Neural crest cell (in vitro differentiated cells): ENCODE measurements around the gene SLC4A2. TPM values are rescaled to one million over a fixed set of nuclear protein-coding genes. Genes with fewer than 3 reads are reported as not detected.
"Not testable (repeated sequence)": the region's sequence is repeated elsewhere in the genome, so short reads cannot be mapped to it uniquely, and the experiment has no call there.

Experiments used
- DNase-seq: peaks from one replicate; pipeline ENCODE4 v3.0.0; 2021; ENCODE audit warnings: low read depth, mixed read lengths, low spot score
- H3K27ac Mint-ChIP-seq: one replicate; pipeline ENCODE4 v1.8.0; 2021; ENCODE audit warnings: mild to moderate bottlenecking, mixed read lengths; ENCODE audit not compliant: unreplicated experiment
- H3K27me3 Mint-ChIP-seq: 2 replicates; pipeline ENCODE4 v1.8.0; 2021; ENCODE audit warnings: low read depth, mild to moderate bottlenecking, mixed read lengths
- H3K36me3 Mint-ChIP-seq: 2 replicates; pipeline ENCODE4 v1.8.0; 2021; ENCODE audit warnings: low read depth, mild to moderate bottlenecking, mixed read lengths
- H3K4me1 Mint-ChIP-seq: 2 replicates; pipeline ENCODE4 v1.8.0; 2021; ENCODE audit warnings: mixed read lengths
- H3K4me3 Mint-ChIP-seq: one replicate; pipeline ENCODE4 v1.8.0; 2021; ENCODE audit warnings: mild to moderate bottlenecking, mixed read lengths
- H3K9me3 Mint-ChIP-seq: 2 replicates; pipeline ENCODE4 v1.8.0; 2021; ENCODE audit warnings: mixed read lengths
- CTCF ChIP-seq: fragments of 200-600 bp; sonication (generic); conservative IDR thresholded peaks from 2 replicates; pipeline ENCODE4 v1.5.0; 2021; ENCODE audit warnings: antibody characterized with exemption, mild to moderate bottlenecking
- total RNA-seq: library from RNA; stranded (reverse); gene quantifications from 2 replicates; pipeline ENCODE4 v1.2.1, GENCODE V29; 2021

The SLC4A2 gene
- total RNA-seq, 1 donor from 2014 or later: 139 TPM

- DNase-seq: no peak
- H3K4me1 Mint-ChIP-seq: peaks cover 20% of the 10 kb centered on the region
- H3K9me3 Mint-ChIP-seq: no peaks in the 10 kb centered on the region
- TF ChIP-seq CTCF: no peak
- no peaks in the 10 kb centered on the region for H3K36me3 Mint-ChIP-seq
- peaks cover 8% of the 10 kb centered on the region for H3K27me3 Mint-ChIP-seq
- H3K4me3 Mint-ChIP-seq: peak overlapping the region; percentile 60
- H3K27ac Mint-ChIP-seq: no peak overlapping the region
Measured at GRCh38 chr7:151025924-151026671, 33.3 kb upstream of the SLC4A2 start.

GRCh38 chr7:151026771-151027727 is 32.3 kb upstream of the SLC4A2 start:
- H3K4me3 Mint-ChIP-seq: peak overlapping the region; percentile 96
- H3K27ac Mint-ChIP-seq, H3K9me3 Mint-ChIP-seq, H3K36me3 Mint-ChIP-seq, H3K27me3 Mint-ChIP-seq, DNase-seq: not testable (repeated sequence)
- peaks cover 16% of the 10 kb centered on the region for H3K4me1 Mint-ChIP-seq

- peaks cover 16% of the 10 kb centered on the region for H3K4me1 Mint-ChIP-seq
- H3K9me3 Mint-ChIP-seq, DNase-seq, H3K36me3 Mint-ChIP-seq, H3K27me3 Mint-ChIP-seq: not testable (repeated sequence)
- H3K4me3 Mint-ChIP-seq: peak overlapping the region; percentile 96
- peak overlapping the region; percentile 10 for H3K27ac Mint-ChIP-seq
Measured at GRCh38 chr7:151027728-151028130, 31.7 kb upstream of the SLC4A2 start.

GRCh38 chr7:151028131-151028947 is 31.1 kb upstream of the SLC4A2 start, which contains the start of gene ABCB8:
ABCB8 (plus strand) TSS chr7:151028450; CDS start chr7:151028516, 66 bp downstream.
- peaks cover 8% of the 10 kb centered on the region for H3K27me3 Mint-ChIP-seq
- peak; percentile 56 for TF ChIP-seq CTCF
- no peaks in the 10 kb centered on the region for H3K9me3 Mint-ChIP-seq

GRCh38 chr7:151028948-151029501 is 30.4 kb upstream of the SLC4A2 start:
- H3K36me3 Mint-ChIP-seq: no peaks in the 10 kb centered on the region
- TF ChIP-seq CTCF: no peak

More at GRCh38 chr7:151028131-151028947, 31.1 kb upstream of the SLC4A2 start, which contains the start of gene ABCB8:
- Mint-ChIP-seq H3K4me1 (peaks cover 16% of the 10 kb centered on the region), H3K4me3 (peak within 1 kb of the TSS; percentile 96), H3K27ac (peak within 1 kb of the TSS; percentile 95), H3K36me3 (no peaks in the 10 kb centered on the region)
- peak; percentile 99 for DNase-seq

More at GRCh38 chr7:151028948-151029501, 30.4 kb upstream of the SLC4A2 start:
- Mint-ChIP-seq H3K9me3 (no peaks in the 10 kb centered on the region), H3K27ac (peak overlapping the region; percentile 95), H3K27me3 (peaks cover 8% of the 10 kb centered on the region), H3K4me1 (peaks cover 16% of the 10 kb centered on the region), H3K4me3 (peak overlapping the region; percentile 96)
- DNase-seq: no peak
